Lower leg skin (tissue), 3 donors: ENCODE results near the gene NCKAP5.

Experiments used
- POLR2A ChIP-seq, 2 donors: fragments of 450-650 bp; IDR thresholded peaks; one replicate each; pipeline ENCODE4 v1.6.1; 2016 to 2017; ENCODE audit warnings: antibody characterized with exemption in 2 of 2, mild to moderate bottlenecking in 1 of 2, moderate library complexity in 1 of 2
- TF ChIP-seq, protein P1 (sequence below), 3 donors: fragments of 450-650 bp; IDR thresholded peaks; one replicate each; pipeline ENCODE4 v1.5.1; 2016; ENCODE audit warnings: antibody characterized with exemption in 3 of 3, mild to moderate bottlenecking in 3 of 3, moderate library complexity in 2 of 3

DNA sequence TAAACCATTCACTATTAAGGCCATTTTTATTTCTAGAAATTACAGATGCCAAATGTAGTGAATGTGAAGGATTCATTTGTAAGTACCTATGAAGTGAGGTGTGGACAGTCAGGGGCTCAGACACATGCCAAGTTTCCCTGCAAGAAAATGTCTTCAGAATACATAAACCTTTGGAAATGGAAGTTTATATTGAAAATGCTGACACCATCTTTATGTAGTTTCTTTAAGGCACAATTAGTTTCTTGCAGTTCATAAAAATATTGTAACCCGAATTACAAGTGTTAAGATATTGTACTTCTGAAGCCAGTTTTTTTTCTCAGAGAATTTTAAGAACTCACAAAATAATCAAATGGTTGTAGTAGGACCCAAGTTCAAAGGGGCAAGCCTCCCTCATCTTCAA, 832.2 kb downstream of the NCKAP5 start:
- TF ChIP-seq, protein P1, sequence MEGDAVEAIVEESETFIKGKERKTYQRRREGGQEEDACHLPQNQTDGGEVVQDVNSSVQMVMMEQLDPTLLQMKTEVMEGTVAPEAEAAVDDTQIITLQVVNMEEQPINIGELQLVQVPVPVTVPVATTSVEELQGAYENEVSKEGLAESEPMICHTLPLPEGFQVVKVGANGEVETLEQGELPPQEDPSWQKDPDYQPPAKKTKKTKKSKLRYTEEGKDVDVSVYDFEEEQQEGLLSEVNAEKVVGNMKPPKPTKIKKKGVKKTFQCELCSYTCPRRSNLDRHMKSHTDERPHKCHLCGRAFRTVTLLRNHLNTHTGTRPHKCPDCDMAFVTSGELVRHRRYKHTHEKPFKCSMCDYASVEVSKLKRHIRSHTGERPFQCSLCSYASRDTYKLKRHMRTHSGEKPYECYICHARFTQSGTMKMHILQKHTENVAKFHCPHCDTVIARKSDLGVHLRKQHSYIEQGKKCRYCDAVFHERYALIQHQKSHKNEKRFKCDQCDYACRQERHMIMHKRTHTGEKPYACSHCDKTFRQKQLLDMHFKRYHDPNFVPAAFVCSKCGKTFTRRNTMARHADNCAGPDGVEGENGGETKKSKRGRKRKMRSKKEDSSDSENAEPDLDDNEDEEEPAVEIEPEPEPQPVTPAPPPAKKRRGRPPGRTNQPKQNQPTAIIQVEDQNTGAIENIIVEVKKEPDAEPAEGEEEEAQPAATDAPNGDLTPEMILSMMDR (IDR thresholded peaks at IDR 0.05), result no peak
- TF ChIP-seq POLR2A (IDR thresholded peaks at IDR 0.05), result no peak
